ENCODE data around the gene ENPP6.
"Not testable (repeated sequence)": the region's sequence is repeated elsewhere in the genome, so short reads cannot be mapped to it uniquely, and the experiment has no call there.

The ENPP6 gene

DNA sequence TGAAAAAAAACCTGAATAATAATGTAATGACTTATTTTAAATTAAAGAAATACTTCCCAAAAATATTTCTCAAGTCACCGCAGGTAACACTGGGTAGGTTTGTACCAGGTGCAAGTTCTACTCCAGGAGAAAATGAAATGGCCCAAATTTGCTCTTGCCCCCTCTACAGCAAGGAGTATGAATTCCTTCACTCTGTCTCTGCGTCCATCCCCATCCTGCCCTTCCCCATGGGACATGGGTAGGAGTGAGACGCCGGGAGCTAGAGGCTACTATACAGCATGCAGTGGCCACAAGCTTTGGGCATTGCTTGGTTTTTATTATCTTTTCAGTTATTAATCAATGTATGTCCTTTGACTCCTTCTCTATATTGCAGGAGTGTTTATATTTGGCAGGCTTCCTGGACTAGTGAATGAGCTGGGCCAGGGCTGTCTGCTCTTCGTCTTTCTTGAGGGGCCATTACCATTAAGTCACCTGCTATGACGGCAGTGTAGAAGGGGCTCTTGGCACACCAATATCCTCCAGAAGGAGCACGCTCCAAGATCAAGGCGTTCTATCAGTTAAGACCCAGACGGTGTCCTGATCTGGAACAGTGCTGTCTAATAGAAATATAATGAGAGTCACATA, 149.6 kb downstream of the ENPP6 start:
- H3K9ac ChIP-seq (ENCODE audit: low read depth, low read length), result no peak overlapping the region
- H3K36me3 ChIP-seq (ENCODE audit: insufficient read depth, low read length), result no peaks in the 10 kb centered on the region
- no peak overlapping the region for H3K4me3 ChIP-seq (ENCODE audit: low read length)
- H3K27ac ChIP-seq (ENCODE audit: low read depth, low read length), result no peak overlapping the region
- H3K27me3 ChIP-seq (ENCODE audit: insufficient read depth, low read length), result no peaks in the 10 kb centered on the region
- H3K4me1 ChIP-seq (ENCODE audit: insufficient read depth, low read length), result no peaks in the 10 kb centered on the region
- WGBS, result 81% methylated on average over 9 of the region's 9 CpGs
- H3K9me3 ChIP-seq (ENCODE audit: insufficient read depth, low read depth, low read length), result no peaks in the 10 kb centered on the region

- no peaks in the 10 kb centered on the region for H3K27me3 ChIP-seq (ENCODE audit: insufficient read depth, low read length)
- no peak overlapping the region for H3K27ac ChIP-seq (ENCODE audit: low read depth, low read length)
- no peaks in the 10 kb centered on the region for H3K36me3 ChIP-seq (ENCODE audit: insufficient read depth, low read length)
- WGBS, result 90% methylated on average over 9 of the region's 9 CpGs
- no peaks in the 10 kb centered on the region for H3K9me3 ChIP-seq (ENCODE audit: insufficient read depth, low read depth, low read length)
- no peak overlapping the region for H3K9ac ChIP-seq (ENCODE audit: low read depth, low read length)
- H3K4me1 ChIP-seq (ENCODE audit: insufficient read depth, low read length), result no peaks in the 10 kb centered on the region
- H3K4me3 ChIP-seq (ENCODE audit: low read length), result no peak overlapping the region
Measured at GRCh38 chr4:184066584-184067300, 150.9 kb downstream of the ENPP6 start.

GRCh38 chr4:184064877-184065276, 152.8 kb downstream of the ENPP6 start:
- Histone ChIP-seq H3K9me3 (ENCODE audit: insufficient read depth, low read depth, low read length) (no peaks in the 10 kb centered on the region), H3K4me1 (ENCODE audit: insufficient read depth, low read length) (no peaks in the 10 kb centered on the region), H3K36me3 (ENCODE audit: insufficient read depth, low read length) (no peaks in the 10 kb centered on the region), H3K27ac (ENCODE audit: low read depth, low read length) (no peak overlapping the region), H3K4me3 (ENCODE audit: low read length) (no peak overlapping the region), H3K9ac (ENCODE audit: low read depth, low read length) (no peak overlapping the region), H3K27me3 (ENCODE audit: insufficient read depth, low read length) (no peaks in the 10 kb centered on the region)
- 82% methylated on average over 5 of the region's 5 CpGs for WGBS

GRCh38 chr4:184062769-184063168, 154.9 kb downstream of the ENPP6 start:
- WGBS, result 92% methylated on average over 6 of the region's 7 CpGs
- H3K27me3 ChIP-seq (ENCODE audit: insufficient read depth, low read length), result no peaks in the 10 kb centered on the region
- H3K27ac ChIP-seq (ENCODE audit: low read depth, low read length), result no peak overlapping the region
- no peak overlapping the region for H3K4me3 ChIP-seq (ENCODE audit: low read length)
- no peaks in the 10 kb centered on the region for H3K4me1 ChIP-seq (ENCODE audit: insufficient read depth, low read length)
- H3K36me3 ChIP-seq (ENCODE audit: insufficient read depth, low read length), result no peaks in the 10 kb centered on the region
- no peaks in the 10 kb centered on the region for H3K9me3 ChIP-seq (ENCODE audit: insufficient read depth, low read depth, low read length)
- H3K9ac ChIP-seq (ENCODE audit: low read depth, low read length), result no peak overlapping the region

DNA sequence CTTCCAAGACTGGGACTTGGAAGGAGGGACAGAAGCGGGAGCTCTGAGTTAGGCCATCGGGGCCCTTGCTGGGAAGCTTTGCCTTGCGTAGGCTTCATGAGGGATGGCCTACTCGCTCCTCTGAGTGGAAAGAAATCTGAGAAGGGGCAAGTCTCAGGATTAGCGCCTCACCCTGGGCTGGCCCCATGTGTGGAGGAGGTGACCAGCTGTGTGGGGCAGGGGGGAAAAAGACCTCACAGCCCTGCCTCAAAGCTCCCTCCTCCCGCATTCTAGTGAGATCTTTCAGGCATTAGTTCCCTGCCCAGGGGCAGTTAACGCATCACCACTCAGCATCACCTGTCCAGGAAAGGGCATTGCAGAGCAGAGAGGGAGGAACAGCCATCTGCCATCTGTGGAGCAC, 156.1 kb downstream of the ENPP6 start:
- Histone ChIP-seq H3K9ac (ENCODE audit: low read depth, low read length) (no peak overlapping the region), H3K27me3 (ENCODE audit: insufficient read depth, low read length) (no peaks in the 10 kb centered on the region), H3K4me1 (ENCODE audit: insufficient read depth, low read length) (no peaks in the 10 kb centered on the region), H3K27ac (ENCODE audit: low read depth, low read length) (no peak overlapping the region), H3K4me3 (ENCODE audit: low read length) (no peak overlapping the region), H3K9me3 (ENCODE audit: insufficient read depth, low read depth, low read length) (no peaks in the 10 kb centered on the region), H3K36me3 (ENCODE audit: insufficient read depth, low read length) (no peaks in the 10 kb centered on the region)
- 90% methylated on average over 7 of the region's 7 CpGs for WGBS

GRCh38 chr4:184059099-184059498, 158.6 kb downstream of the ENPP6 start:
- H3K27ac ChIP-seq (ENCODE audit: low read depth, low read length), result no peak overlapping the region
- no peak overlapping the region for H3K9ac ChIP-seq (ENCODE audit: low read depth, low read length)
- 97% methylated on average over 3 of the region's 3 CpGs for WGBS
- H3K36me3 ChIP-seq (ENCODE audit: insufficient read depth, low read length), result no peaks in the 10 kb centered on the region
- H3K27me3 ChIP-seq (ENCODE audit: insufficient read depth, low read length), result no peaks in the 10 kb centered on the region
- no peak overlapping the region for H3K4me3 ChIP-seq (ENCODE audit: low read length)
- no peaks in the 10 kb centered on the region for H3K9me3 ChIP-seq (ENCODE audit: insufficient read depth, low read depth, low read length)
- H3K4me1 ChIP-seq (ENCODE audit: insufficient read depth, low read length), result no peaks in the 10 kb centered on the region

DNA sequence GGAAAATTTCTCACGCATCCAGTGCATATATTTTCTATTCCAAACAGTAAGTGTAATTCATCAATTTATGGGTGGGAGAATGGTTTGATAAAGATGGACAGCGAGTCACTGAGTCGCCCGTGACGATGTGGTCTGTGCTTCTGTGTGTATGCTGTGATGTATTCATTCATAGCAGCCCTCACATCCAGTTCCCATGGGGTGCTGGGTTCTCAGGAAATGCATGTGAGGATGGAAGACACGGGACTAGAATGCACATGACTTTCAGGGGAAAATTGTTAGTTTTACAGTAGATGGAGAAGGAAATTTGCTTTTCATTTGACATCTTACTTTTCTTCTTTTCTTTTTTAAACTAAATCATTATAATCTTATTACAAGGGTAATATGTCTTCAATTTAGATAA, 159.6 kb downstream of the ENPP6 start:
- no peaks in the 10 kb centered on the region for H3K27me3 ChIP-seq (ENCODE audit: insufficient read depth, low read length)
- H3K4me1 ChIP-seq (ENCODE audit: insufficient read depth, low read length), result no peaks in the 10 kb centered on the region
- no peak overlapping the region for H3K4me3 ChIP-seq (ENCODE audit: low read length)
- H3K36me3 ChIP-seq (ENCODE audit: insufficient read depth, low read length), result no peaks in the 10 kb centered on the region
- H3K27ac ChIP-seq (ENCODE audit: low read depth, low read length), result no peak overlapping the region
- WGBS, result 96% methylated on average over 5 of the region's 6 CpGs
- H3K9ac ChIP-seq (ENCODE audit: low read depth, low read length), result no peak overlapping the region
- H3K9me3 ChIP-seq (ENCODE audit: insufficient read depth, low read depth, low read length), result no peaks in the 10 kb centered on the region

- H3K27ac ChIP-seq (ENCODE audit: low read depth, low read length), result no peak overlapping the region
- H3K27me3 ChIP-seq (ENCODE audit: insufficient read depth, low read length), result no peaks in the 10 kb centered on the region
- H3K4me3 ChIP-seq (ENCODE audit: low read length), result no peak overlapping the region
- H3K4me1 ChIP-seq (ENCODE audit: insufficient read depth, low read length), result no peaks in the 10 kb centered on the region
- no peaks in the 10 kb centered on the region for H3K9me3 ChIP-seq (ENCODE audit: insufficient read depth, low read depth, low read length)
- no peaks in the 10 kb centered on the region for H3K36me3 ChIP-seq (ENCODE audit: insufficient read depth, low read length)
- H3K9ac ChIP-seq (ENCODE audit: low read depth, low read length), result no peak overlapping the region
- WGBS, result 64% methylated on average over 14 of the region's 14 CpGs
Measured at GRCh38 chr4:184056877-184057276, 160.8 kb downstream of the ENPP6 start.

DNA sequence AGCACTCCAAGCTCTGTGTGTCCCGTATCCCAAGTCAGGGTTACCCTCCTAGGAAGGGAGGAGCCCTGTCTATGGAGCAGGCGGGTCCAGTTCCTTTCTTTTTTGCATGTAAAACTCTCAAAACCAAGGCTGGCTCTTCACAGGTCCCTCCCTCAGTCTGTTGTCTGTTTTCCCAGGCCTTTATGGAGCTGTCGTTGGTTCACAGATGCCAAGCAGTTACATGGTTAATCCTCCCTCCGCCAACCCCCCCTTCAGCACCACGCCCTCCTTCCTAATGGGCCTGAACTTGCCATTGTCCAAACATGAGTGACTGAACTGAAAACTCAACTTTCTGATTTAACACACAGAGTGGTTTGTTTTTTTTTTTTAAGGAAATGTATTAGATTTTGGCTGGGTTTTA, 164.2 kb downstream of the ENPP6 start:
- no peaks in the 10 kb centered on the region for H3K4me1 ChIP-seq (ENCODE audit: insufficient read depth, low read length)
- no peak overlapping the region for H3K9ac ChIP-seq (ENCODE audit: low read depth, low read length)
- H3K4me3 ChIP-seq (ENCODE audit: low read length), result no peak overlapping the region
- no peaks in the 10 kb centered on the region for H3K9me3 ChIP-seq (ENCODE audit: insufficient read depth, low read depth, low read length)
- 76% methylated on average over 5 of the region's 5 CpGs for WGBS
- no peak overlapping the region for H3K27ac ChIP-seq (ENCODE audit: low read depth, low read length)
- H3K27me3 ChIP-seq (ENCODE audit: insufficient read depth, low read length), result no peaks in the 10 kb centered on the region
- H3K36me3 ChIP-seq (ENCODE audit: insufficient read depth, low read length), result no peaks in the 10 kb centered on the region

DNA sequence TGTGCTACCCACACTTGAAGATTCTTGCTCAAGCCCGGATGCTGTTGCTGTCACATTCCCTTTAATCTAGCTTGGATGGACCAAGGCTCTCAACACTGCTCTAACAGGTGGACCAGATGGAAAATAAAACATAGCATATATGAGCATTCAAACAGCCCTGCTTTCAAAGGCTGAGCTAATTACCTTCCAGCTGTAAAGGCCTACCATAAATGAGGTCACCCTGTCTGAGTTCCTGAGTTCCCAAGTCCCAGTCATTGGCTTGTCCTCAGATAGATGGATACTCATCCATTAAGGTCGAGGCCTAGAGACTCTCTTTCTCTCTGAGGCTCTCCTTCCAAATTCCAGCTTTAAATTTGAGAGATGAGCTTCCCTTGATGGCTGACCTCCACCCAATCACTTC, 165.1 kb downstream of the ENPP6 start:
- H3K9ac ChIP-seq (ENCODE audit: low read depth, low read length), result no peak overlapping the region
- no peak overlapping the region for H3K4me3 ChIP-seq (ENCODE audit: low read length)
- no peaks in the 10 kb centered on the region for H3K36me3 ChIP-seq (ENCODE audit: insufficient read depth, low read length)
- H3K9me3 ChIP-seq (ENCODE audit: insufficient read depth, low read depth, low read length), result no peaks in the 10 kb centered on the region
- 90% methylated on average over 2 of the region's 2 CpGs for WGBS
- no peak overlapping the region for H3K27ac ChIP-seq (ENCODE audit: low read depth, low read length)
- no peaks in the 10 kb centered on the region for H3K4me1 ChIP-seq (ENCODE audit: insufficient read depth, low read length)
- H3K27me3 ChIP-seq (ENCODE audit: insufficient read depth, low read length), result no peaks in the 10 kb centered on the region

GRCh38 chr4:184051262-184051661, 166.4 kb downstream of the ENPP6 start:
- H3K36me3 ChIP-seq (ENCODE audit: insufficient read depth, low read length); H3K27ac ChIP-seq (ENCODE audit: low read depth, low read length); H3K9me3 ChIP-seq (ENCODE audit: insufficient read depth, low read depth, low read length); H3K4me1 ChIP-seq (ENCODE audit: insufficient read depth, low read length); H3K27me3 ChIP-seq (ENCODE audit: insufficient read depth, low read length); H3K9ac ChIP-seq (ENCODE audit: low read depth, low read length); H3K4me3 ChIP-seq (ENCODE audit: low read length): not testable (repeated sequence)
- 95% methylated on average over 4 of the region's 4 CpGs for WGBS

DNA sequence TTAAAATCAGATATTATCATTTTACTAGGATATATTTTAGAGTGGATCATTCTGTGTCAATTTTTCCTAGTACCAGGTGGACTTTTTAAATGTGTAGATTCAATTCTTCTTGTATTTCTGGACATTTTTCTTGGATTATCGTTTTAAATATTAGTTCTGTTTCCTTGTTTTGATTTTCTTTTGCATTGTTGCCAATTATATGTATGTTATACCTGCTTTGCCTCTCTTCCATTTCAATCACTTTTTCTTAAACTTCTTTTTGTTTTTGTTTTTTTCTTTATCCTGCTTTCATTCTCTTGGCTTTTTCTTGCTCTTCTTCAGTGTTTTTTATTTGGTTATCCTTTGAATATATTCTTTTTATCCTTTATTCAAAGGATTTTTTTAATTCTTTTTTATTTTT, 171.5 kb downstream of the ENPP6 start:
- Histone ChIP-seq H3K36me3 (ENCODE audit: insufficient read depth, low read length) (no peaks in the 10 kb centered on the region), H3K4me1 (ENCODE audit: insufficient read depth, low read length) (no peaks in the 10 kb centered on the region), H3K9ac (ENCODE audit: low read depth, low read length) (no peak overlapping the region), H3K4me3 (ENCODE audit: low read length) (no peak overlapping the region), H3K27ac (ENCODE audit: low read depth, low read length) (no peak overlapping the region), H3K27me3 (ENCODE audit: insufficient read depth, low read length) (no peaks in the 10 kb centered on the region), H3K9me3 (ENCODE audit: insufficient read depth, low read depth, low read length) (peaks cover 23% of the 10 kb centered on the region)
- 100% methylated on average over 1 of the region's 1 CpG for WGBS
